ENCODE data around the gene FBXL7.

The FBXL7 gene

GRCh38 chr5:15940905-15941304 is 440.9 kb downstream of the FBXL7 start:
- DNase-seq (ENCODE audit: low read depth in 3 of 3), result no peak

GRCh38 chr5:15943487-15943886 is 443.5 kb downstream of the FBXL7 start:
- no peak for DNase-seq (ENCODE audit: low read depth in 3 of 3)

DNA sequence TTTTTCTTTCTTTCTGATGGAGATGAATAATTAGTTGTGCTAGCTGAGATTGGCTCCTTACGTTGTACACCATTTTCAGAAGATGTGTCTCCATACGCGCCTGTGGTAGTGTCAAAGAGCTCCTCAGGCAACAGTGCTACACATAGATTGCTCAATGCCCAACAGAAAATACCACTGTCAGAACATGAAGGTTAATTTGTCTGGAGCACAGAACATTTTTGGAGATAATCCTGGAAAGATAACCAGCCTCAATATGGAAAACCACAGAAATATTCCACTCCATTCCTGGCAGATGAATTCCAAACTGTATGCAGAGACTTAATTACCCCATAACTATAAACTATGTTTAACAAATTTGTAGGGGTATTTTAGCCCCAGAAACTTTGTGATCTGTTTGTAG is 446.0 kb downstream of the FBXL7 start:
- DNase-seq (ENCODE audit: low read depth in 3 of 3), result no peak

DNA sequence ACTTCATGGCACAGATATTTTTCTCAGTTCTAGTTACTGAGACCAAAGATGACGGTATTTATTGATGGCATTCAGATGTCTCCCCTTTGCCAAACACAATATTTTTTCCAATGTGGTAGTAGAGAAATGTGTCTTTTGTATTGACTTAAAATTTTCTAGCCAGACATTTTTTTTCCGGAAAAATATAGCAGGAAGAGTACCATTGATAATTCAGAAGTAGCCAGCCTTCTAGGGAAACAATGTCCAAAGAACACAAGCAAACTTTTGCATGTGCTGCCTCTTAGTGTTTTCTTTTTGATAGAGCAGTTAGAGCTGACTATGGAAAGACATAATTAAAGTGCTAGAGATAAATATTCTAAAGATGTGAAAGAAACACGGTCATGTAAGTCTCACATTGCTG is 448.2 kb downstream of the FBXL7 start:
- no peak for DNase-seq (ENCODE audit: low read depth in 3 of 3)

GRCh38 chr5:15951126-15951525 is 451.1 kb downstream of the FBXL7 start:
- no peak for DNase-seq (ENCODE audit: low read depth in 3 of 3)

- DNase-seq (ENCODE audit: low read depth in 3 of 3), result no peak
These were observed 451.6 kb downstream of the FBXL7 start for GRCh38 chr5:15951550-15951949.

GRCh38 chr5:15956622-15957021 is 456.6 kb downstream of the FBXL7 start:
- no peak for DNase-seq (ENCODE audit: low read depth in 3 of 3)

GRCh38 chr5:15957124-15957523 is 457.1 kb downstream of the FBXL7 start:
- DNase-seq (ENCODE audit: low read depth in 3 of 3), result no peak

- no peak for DNase-seq (ENCODE audit: low read depth in 3 of 3)
These were observed 459.6 kb downstream of the FBXL7 start for GRCh38 chr5:15959370-15960164.

DNA sequence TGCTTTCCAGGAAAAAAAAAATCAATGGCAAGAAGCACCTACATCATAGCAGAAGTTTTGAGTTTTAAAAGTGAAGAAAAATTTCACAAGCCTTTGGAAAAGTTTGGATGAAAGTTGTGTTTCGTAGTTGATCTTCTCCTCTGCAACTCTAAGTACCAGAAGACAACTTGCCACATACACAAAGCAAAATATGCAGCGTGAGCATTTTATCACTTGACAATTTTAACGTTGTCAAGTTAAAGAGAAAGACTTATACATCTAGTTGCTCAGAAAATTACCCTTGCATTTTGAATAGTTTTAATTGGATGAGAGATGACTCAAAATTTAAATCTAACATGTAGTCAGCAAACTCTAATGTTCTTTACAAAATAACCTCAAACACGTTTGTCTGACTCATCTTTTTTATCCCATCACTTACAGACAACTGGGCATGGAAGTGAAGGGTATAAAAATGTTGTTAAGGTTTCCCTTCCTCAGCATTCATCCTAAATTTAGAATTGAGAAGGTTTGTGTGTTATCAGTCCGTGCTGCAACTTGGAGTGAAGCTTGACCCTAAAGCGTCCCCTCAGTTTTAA is 466.2 kb downstream of the FBXL7 start:
- DNase-seq (ENCODE audit: low read depth in 3 of 3), result no peak

GRCh38 chr5:15966651-15967050 is 466.7 kb downstream of the FBXL7 start:
- no peak for DNase-seq (ENCODE audit: low read depth in 3 of 3)

DNA sequence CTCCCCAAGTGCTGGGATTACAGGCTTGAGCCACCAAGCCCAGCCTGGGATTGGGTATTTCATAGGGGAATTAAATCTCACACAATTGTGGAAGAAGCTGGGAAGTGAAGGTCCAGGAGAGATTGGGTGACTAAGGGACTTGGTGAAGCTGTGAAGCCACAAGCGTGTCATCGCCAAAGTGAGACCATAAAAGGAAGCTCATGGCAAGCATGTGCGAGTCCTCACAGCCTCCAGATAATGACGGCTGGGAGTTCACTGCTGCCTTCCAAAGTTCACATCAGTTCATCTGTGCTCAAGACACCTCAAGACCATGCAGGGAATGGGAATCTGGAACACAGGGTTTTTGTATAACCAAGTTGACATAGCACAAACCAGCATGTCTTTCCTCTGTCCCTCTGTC is 469.0 kb downstream of the FBXL7 start:
- DNase-seq (ENCODE audit: low read depth in 3 of 3), result no peak

GRCh38 chr5:15977851-15978250 is 477.9 kb downstream of the FBXL7 start:
- DNase-seq (ENCODE audit: low read depth in 3 of 3), result no peak

DNA sequence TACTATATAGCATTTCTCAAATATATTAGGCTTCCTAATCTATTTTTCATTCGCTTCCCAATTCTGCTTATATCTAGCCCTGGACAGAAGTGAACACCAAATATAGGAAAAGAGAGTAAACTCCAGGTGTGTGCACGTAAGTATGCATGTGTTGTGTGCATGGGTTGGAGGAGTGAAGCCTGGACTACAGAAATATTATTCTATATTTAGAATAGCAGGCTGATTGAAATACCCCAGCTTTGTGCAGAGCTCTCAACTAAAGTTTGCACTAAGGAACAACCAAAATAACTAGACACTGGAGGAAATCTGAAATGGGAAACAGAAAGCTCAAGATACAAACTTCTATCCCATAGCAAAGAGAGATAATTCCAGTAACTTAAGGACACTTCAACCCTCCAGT is 480.9 kb downstream of the FBXL7 start:
- no peak for DNase-seq (ENCODE audit: low read depth in 3 of 3)

GRCh38 chr5:15983392-15983791 is 483.4 kb downstream of the FBXL7 start:
- DNase-seq (ENCODE audit: low read depth in 3 of 3), result no peak
